Measurements from ENCODE around the gene NDUFC2. TPM values are rescaled to one million over a fixed set of nuclear protein-coding genes. Genes with fewer than 3 reads are reported as not detected.
"Not testable (repeated sequence)": the region's sequence is repeated elsewhere in the genome, so short reads cannot be mapped to it uniquely, and the experiment has no call there.

Gene NDUFC2
- total and polyA plus RNA-seq, 11 donors, result 164 to 351 (median 258) TPM

DNA sequence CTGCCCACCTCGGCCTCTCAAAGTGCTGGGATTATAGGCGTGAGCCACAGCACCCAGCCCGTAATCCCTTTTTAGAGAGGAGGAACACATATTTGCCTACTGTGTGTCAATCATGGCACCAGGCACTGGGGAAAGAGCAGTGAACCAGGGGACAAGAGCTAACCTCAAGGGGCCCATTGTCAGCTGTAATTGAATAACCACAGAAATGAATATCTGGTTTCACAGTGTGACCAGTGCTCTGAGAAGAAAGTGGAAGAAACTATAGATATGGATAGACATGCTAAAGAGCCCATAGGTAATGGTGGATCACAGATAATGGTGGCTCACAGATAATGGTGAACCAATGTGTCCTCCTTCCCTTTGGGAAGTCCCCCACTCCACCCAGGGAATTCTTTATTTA is 48.0 kb downstream of the NDUFC2 start:
- no peak for TF ChIP-seq POLR2A (IDR thresholded peaks at IDR 0.05)
- TF ChIP-seq, protein P1, sequence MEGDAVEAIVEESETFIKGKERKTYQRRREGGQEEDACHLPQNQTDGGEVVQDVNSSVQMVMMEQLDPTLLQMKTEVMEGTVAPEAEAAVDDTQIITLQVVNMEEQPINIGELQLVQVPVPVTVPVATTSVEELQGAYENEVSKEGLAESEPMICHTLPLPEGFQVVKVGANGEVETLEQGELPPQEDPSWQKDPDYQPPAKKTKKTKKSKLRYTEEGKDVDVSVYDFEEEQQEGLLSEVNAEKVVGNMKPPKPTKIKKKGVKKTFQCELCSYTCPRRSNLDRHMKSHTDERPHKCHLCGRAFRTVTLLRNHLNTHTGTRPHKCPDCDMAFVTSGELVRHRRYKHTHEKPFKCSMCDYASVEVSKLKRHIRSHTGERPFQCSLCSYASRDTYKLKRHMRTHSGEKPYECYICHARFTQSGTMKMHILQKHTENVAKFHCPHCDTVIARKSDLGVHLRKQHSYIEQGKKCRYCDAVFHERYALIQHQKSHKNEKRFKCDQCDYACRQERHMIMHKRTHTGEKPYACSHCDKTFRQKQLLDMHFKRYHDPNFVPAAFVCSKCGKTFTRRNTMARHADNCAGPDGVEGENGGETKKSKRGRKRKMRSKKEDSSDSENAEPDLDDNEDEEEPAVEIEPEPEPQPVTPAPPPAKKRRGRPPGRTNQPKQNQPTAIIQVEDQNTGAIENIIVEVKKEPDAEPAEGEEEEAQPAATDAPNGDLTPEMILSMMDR (IDR thresholded peaks at IDR 0.05), result no peak
- 90 to 99% (median 95%) methylated on average over 3 of the region's 3 CpGs for WGBS, 4 donors
- Histone ChIP-seq H3K4me1 (peaks cover 0 to 10% (median 6%) of the 10 kb centered on the region in 12 donors), H3K27ac (no peak overlapping the region), H3K36me3 (no peaks in the 10 kb centered on the region), H3K4me3 (no peak overlapping the region), H3K27me3 (no peaks in the 10 kb centered on the region), H3K9me3 (no peaks in the 10 kb centered on the region)
- ATAC-seq (no peak), DNase-seq (no peak)
- intact Hi-C loops (cut with DNase I), result no loop called here

DNA sequence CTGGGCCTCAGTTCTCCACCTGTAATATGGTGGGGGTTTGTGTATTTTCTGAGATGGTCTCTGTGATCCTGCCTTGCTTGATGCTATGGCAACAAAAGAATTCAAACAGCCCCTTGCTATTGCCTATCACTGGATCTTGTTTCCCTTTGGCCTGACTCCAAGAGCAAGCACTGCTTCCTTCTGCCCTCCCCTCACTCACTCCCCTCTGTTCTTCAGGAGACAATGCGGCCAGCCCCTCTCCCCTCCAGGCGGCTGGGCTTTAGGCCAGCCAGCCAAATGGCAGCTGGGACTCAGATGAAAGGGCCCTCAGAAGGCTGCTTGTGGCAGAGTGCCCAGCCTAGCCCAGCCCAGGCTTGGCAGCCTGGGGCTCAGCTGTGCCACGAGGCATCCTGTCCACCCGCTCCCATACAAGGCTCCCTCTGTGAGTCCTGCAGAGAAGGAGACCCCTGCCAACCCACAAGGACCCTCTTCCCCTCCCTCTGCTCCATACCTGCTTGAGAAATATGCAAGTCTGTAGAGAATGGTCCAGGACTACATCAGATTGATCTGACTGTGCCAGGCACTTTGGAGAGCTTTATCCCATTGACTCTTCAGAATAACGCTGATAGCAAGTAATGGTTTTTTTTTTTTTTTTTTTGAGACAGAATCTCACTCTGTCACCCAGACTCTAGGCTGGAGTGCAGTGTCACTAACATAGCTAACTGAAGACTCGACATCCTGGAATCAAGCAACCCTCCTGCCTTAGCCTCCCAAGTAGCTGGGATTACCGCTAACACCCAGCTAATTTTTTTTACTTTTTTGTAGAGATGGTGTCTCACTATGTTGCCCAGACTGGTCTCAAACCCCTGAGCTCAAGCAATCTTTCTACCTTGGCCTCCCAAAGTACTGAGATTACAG is 49.0 kb downstream of the NDUFC2 start:
- TF ChIP-seq, protein P1 (IDR thresholded peaks at IDR 0.05), result no peak
- TF ChIP-seq POLR2A (IDR thresholded peaks at IDR 0.05), result no peak
- WGBS, 4 donors, result 22 to 29% (median 23%) methylated on average over 7 of the region's 7 CpGs
- H3K27me3 ChIP-seq, result no peaks in the 10 kb centered on the region
- no peaks in the 10 kb centered on the region for H3K36me3 ChIP-seq
- intact Hi-C loops (cut with DNase I), result no loop called here
- no peak overlapping the region for H3K4me3 ChIP-seq
- DNase-seq, result peak; percentile 58 to 80 (median 69)
- H3K27ac ChIP-seq, result no peak overlapping the region
- ATAC-seq, result peak; percentile 94 to 96 (median 95)
- H3K4me1 ChIP-seq, result peaks cover 0 to 10% (median 6%) of the 10 kb centered on the region in 12 donors
- no peaks in the 10 kb centered on the region for H3K9me3 ChIP-seq

DNA sequence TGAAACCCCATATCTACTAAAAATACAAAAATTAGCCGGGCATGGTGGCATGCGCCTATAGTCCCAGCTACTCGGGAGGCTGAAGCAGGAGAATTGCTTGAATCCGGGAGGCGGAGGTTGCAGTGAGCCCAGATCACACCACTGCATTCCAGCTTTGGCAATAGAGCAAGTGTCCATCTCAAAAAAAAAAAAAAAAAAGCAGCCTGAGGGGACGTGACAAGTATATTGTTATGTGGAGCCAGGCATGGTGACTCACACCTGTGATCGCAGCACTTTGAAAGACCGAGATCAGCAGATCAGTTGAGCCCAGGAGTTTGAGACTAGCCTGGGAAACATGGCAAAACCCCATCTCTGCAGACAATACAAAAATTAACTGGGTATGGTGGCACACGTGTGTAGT is 51.2 kb downstream of the NDUFC2 start:
- DNase-seq; H3K27me3 ChIP-seq; intact Hi-C loops (cut with DNase I); ATAC-seq; H3K4me3 ChIP-seq; H3K27ac ChIP-seq; H3K36me3 ChIP-seq; H3K9me3 ChIP-seq: not testable (repeated sequence)
- WGBS, 4 donors, result 89 to 94% (median 93%) methylated on average over 9 of the region's 9 CpGs
- peaks cover 0 to 11% (median 6%) of the 10 kb centered on the region in 12 donors for H3K4me1 ChIP-seq

DNA sequence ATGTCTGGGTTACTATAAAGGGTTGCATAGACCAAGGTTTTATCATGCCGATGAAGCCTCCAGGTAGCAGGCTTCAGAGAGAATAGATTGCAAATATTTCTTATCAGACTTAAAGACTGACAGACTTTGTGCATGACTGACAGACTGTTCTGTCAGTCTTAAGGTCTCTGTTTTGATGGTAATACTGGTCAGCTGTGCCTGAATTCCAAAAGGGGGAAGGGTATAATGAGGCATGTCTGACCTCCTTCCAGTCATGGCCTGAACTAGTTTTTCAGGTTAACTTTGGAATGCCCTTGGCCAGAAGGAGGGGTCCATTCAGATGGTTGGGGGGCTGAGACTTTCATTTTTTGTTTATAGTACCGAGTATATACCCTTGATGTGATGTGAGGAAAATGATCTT is 51.9 kb downstream of the NDUFC2 start:
- no peaks in the 10 kb centered on the region for H3K36me3 ChIP-seq
- H3K27me3 ChIP-seq, result peaks cover 0 to 9% (median 0%) of the 10 kb centered on the region in 9 donors
- TF ChIP-seq POLR2A (IDR thresholded peaks at IDR 0.05), result no peak
- TF ChIP-seq, protein P1 (IDR thresholded peaks at IDR 0.05), result no peak
- peaks cover 0 to 15% (median 6%) of the 10 kb centered on the region in 12 donors for H3K4me1 ChIP-seq
- DNase-seq (no peak), ATAC-seq (no peak)
- no peak overlapping the region for H3K4me3 ChIP-seq
- no peaks in the 10 kb centered on the region for H3K9me3 ChIP-seq
- H3K27ac ChIP-seq, result no peak overlapping the region
- WGBS, 4 donors, result 93 to 100% (median 96%) methylated on average over 2 of the region's 2 CpGs
- intact Hi-C loops (cut with DNase I), result no loop called here
